Aorta (tissue), 5 donors: ENCODE data around the gene AGBL3. TPM values are rescaled to one million over a fixed set of nuclear protein-coding genes. Genes with fewer than 3 reads are reported as not detected.
"Not testable (repeated sequence)": the region's sequence is repeated elsewhere in the genome, so short reads cannot be mapped to it uniquely, and the experiment has no call there.

Source experiments
- ATAC-seq: fragments of 200-7000 bp; cut with Tn5 transposase; one replicate; pipeline ENCODE4 v1.9.1; 2022; ENCODE audit warnings: moderate library complexity; ENCODE audit not compliant: low FRiP score
- DNase-seq, 2 donors: peaks; one replicate each; pipeline ENCODE4 v3.0.0-alpha.2; 2020
- H3K27ac ChIP-seq, 2 donors: one replicate each; pipeline ENCODE4 v1.5.1; 2013; ENCODE audit warnings: low read length in 2 of 2, mild to moderate bottlenecking in 2 of 2, moderate library complexity in 2 of 2, control low read depth in 1 of 2, inconsistent platforms in 1 of 2, low read depth in 1 of 2
- H3K27me3 ChIP-seq, 2 donors: one replicate each; pipeline ENCODE4 v1.6.1; 2013; ENCODE audit warnings: control low read depth in 1 of 2, low read length in 1 of 2, mild to moderate bottlenecking in 1 of 2, moderate library complexity in 1 of 2; ENCODE audit not compliant: insufficient read depth in 2 of 2, control insufficient read depth in 1 of 2
- H3K36me3 ChIP-seq, 2 donors: one replicate each; pipeline ENCODE4 v1.6.1; 2013; ENCODE audit warnings: control low read depth in 1 of 2, low read length in 1 of 2, mild to moderate bottlenecking in 1 of 2; ENCODE audit not compliant: insufficient read depth in 2 of 2, control insufficient read depth in 1 of 2
- H3K4me1 ChIP-seq, 2 donors: one replicate each; pipeline ENCODE4 v1.6.1; 2013; ENCODE audit warnings: low read length in 2 of 2, control low read depth in 1 of 2, mild to moderate bottlenecking in 1 of 2, moderate library complexity in 1 of 2; ENCODE audit not compliant: insufficient read depth in 2 of 2, control insufficient read depth in 1 of 2
- H3K4me3 ChIP-seq, 2 donors: one replicate each; pipeline ENCODE4 v1.5.1; 2013; ENCODE audit warnings: low read length in 2 of 2, control low read depth in 1 of 2, mild to moderate bottlenecking in 1 of 2
- H3K9me3 ChIP-seq: one replicate; pipeline ENCODE4 v1.6.1; 2013; ENCODE audit warnings: mild to moderate bottlenecking, low read length; ENCODE audit not compliant: control insufficient read depth
- WGBS, 2 donors: extraction: QIAGEN DNeasy Blood & Tissue Kit; methylation state at CpG; one replicate each; pipeline ENCODE4 v1.1.7; 2013; 5-methylcytosine and 5-hydroxymethylcytosine counted together
- intact Hi-C, 2 donors: fragments of 100-400 bp; cut with DNase I; formaldehyde crosslinking; loops; one replicate each; pipeline versions ENCODE4 v1.14.2 to v1.15.0; 2022
- polyA plus RNA-seq, 2 donors: library from polyadenylated mRNA; stranded (reverse); fragments of 200-250 nt; gene quantifications; one replicate each; pipeline ENCODE4 v1.2.3, GENCODE V29; 2013
- total RNA-seq, 2 donors: library from RNA; stranded (reverse); fragmentation: NEBNext Ultra II Directional; extraction: Animal tissue kit (Norgen Biotek cat#: 25700); gene quantifications; one replicate each; pipeline ENCODE4 v1.2.1, GENCODE V29; 2021
- donor health status: healthy with polysubstance abuse.
- donor health status: Bipolar disorder and iron deficiency.
- donor health status: DM: no; HTN: no; CAD: no.
- donor health status: DM: no; HTN: no; CAD: no.
- donor health status: DM: yes; HTN: yes; CAD: no.

The AGBL3 gene
- total and polyA plus RNA-seq, 4 donors, result 2.5 to 8.8 (median 3.1) TPM

DNA sequence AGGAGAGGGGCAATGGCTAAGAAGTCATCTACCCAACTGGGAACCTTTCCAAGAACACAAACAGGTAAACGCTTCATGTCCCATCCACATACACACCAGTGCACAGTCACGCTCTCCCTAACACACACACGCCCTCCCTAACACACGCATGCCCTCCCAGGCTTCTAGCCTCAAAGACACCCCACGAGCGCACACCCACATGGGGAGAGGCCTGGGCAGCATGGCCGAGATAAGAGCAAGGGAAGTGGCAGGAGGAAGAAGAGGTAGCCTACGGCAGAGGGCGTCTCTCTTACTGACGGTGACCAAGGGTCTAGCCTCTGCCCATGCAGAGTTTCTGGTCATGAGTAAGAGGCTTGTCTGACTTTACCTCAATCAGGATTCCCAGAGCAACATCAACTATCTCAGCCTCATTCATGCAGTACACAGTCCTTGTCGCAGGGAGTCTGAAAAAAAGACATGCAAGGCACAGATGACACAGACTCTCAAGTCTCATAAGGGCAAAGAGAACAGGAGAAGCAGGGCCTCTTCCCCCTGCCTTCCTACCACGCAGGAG, 181.1 kb downstream of the AGBL3 start:
- Histone ChIP-seq H3K4me3 (no peak overlapping the region), H3K27ac (no peak overlapping the region), H3K4me1 (peaks cover 2 to 13% of the 10 kb centered on the region in 2 donors), H3K27me3 (no peaks in the 10 kb centered on the region), H3K9me3 (no peaks in the 10 kb centered on the region), H3K36me3 (no peaks in the 10 kb centered on the region)
- ATAC-seq (no peak), DNase-seq (no peak)
- WGBS, 2 donors, result 77 to 83% methylated on average over 12 of the region's 12 CpGs
- intact Hi-C loops, result loop anchor here in 1 of 2 donors (5.0 to 10.0 kb wide), 2 partner anchors 180 to 383 kb away; partner anchors contain the start of gene AGBL3

GRCh38 chr7:135168001-135168400, 181.7 kb downstream of the AGBL3 start:
- H3K9me3 ChIP-seq, result no peaks in the 10 kb centered on the region
- intact Hi-C loops, result loop anchor here (2.0 to 10.0 kb wide), 3 partner anchors 181 to 477 kb away; partner anchors contain the start of gene AGBL3 (in 1 of the 2)
- WGBS, 2 donors, result 50 to 68% methylated on average over 7 to 9 of the region's 9 CpGs
- no peak overlapping the region for H3K27ac ChIP-seq
- H3K27me3 ChIP-seq, result no peaks in the 10 kb centered on the region
- peaks cover 2 to 13% of the 10 kb centered on the region in 2 donors for H3K4me1 ChIP-seq
- DNase-seq (peak in 1 of 2 donors; percentile 74), ATAC-seq (no peak)
- H3K36me3 ChIP-seq, result no peaks in the 10 kb centered on the region
- H3K4me3 ChIP-seq, result no peak overlapping the region

DNA sequence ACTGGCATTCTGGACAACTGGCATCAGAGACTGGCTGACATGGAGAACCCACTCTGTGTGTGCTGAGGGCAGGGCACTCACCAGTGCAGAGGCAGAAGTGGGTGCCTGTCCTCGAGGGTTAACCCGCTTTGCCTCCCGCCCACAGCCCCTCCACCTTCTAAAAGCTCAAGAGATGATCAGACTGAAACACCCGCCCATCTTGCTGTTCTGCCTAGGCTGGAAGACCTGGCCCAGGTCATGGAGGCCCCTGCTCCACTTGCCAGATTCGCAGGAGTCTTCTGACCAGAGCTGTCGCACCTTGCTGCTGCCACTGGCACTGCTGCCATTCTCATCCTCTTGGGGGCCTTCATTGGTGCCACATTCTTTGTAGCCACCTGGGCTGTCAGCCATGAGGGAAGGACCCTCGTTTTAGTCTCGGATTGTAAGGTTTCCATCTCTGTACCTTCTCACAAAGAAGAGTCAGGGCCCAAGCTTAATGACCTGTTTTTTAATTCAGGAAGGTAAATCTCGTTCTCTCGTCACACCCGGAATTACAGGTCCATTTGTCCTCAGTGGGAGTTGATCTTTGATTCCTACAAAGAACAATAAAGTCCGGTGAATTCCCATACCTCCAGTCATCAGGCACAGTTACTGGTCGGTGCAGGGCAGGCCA, 182.3 kb downstream of the AGBL3 start:
- DNase-seq, result no peak
- intact Hi-C loops, result loop anchor here (2.0 to 10.0 kb wide), 3 partner anchors 181 to 478 kb away; partner anchors contain the start of gene AGBL3 (in 1 of the 2)
- Histone ChIP-seq H3K27me3 (no peaks in the 10 kb centered on the region), H3K9me3 (no peaks in the 10 kb centered on the region), H3K27ac (peak overlapping the region in 1 of 2 donors; percentile 48), H3K4me3 (no peak overlapping the region), H3K36me3 (no peaks in the 10 kb centered on the region), H3K4me1 (peaks cover 2 to 13% of the 10 kb centered on the region in 2 donors)
- ATAC-seq, result no peak
- WGBS, 2 donors, result 88 to 92% methylated on average over 13 of the region's 13 CpGs

DNA sequence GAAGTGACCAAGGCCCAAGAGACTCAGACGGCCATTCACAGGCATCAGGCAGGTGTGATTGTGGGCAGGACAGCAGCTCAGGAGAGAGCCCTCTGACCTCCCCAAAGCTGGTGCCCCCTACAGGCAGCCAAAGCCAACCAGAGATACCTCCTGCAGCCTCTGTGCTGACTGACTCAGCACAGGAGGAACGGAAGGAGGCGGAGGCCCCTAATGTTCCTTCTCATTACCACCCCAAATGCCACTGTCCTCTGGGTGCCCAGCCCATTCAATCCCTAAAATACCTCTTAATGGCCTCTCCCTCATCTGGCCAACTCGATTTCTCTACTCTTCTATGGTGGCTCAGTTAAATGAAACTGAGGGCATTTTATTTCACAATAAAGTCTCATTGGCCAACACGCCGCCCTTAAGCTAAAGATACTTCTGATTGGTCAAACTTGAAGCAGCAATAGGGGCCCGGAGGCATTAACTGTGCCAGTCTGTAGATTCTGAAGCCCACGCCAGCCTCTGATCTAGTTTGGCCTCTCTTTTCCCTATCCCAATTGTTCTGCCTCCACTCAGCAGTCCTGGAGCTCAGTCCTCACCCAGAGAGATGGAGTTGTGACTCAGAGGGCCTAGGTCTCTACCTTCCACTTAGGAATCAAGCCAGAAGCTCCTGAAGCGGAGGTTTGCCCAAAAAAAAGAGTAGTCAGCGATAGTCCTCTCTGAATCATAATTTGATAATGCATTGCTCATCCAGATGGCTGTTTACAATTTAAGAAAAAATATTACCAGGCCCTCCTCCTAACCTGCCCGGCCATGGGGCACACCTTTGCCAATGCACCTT, 183.0 kb downstream of the AGBL3 start:
- Histone ChIP-seq H3K36me3 (no peaks in the 10 kb centered on the region), H3K9me3 (no peaks in the 10 kb centered on the region), H3K27me3 (no peaks in the 10 kb centered on the region), H3K27ac (peak overlapping the region; percentile 36 to 73), H3K4me3 (peak overlapping the region; percentile 30 to 74), H3K4me1 (peaks cover 2 to 13% of the 10 kb centered on the region in 2 donors)
- intact Hi-C loops, result loop anchor here (2.0 to 10.0 kb wide), 3 partner anchors 182 to 479 kb away; partner anchors contain the start of gene AGBL3 (in 1 of the 2)
- no peak for ATAC-seq
- DNase-seq, result peak in 1 of 2 donors; percentile 74
- 54 to 58% methylated on average over 11 of the region's 11 CpGs for WGBS, 2 donors

GRCh38 chr7:135169964-135170273, 183.6 kb downstream of the AGBL3 start:
- H3K27ac ChIP-seq, result peak overlapping the region; percentile 36 to 73
- no peak for DNase-seq
- no peaks in the 10 kb centered on the region for H3K9me3 ChIP-seq
- WGBS, 2 donors, result 1% methylated on average over 17 of the region's 17 CpGs
- intact Hi-C loops, result loop anchor here (2.0 to 10.0 kb wide), 4 partner anchors 183 to 483 kb away; partner anchors contain the start of gene AGBL3 (in 1 of the 2)
- H3K4me3 ChIP-seq, result peak overlapping the region; percentile 30 to 74
- no peak for ATAC-seq
- H3K4me1 ChIP-seq, result peaks cover 2 to 13% of the 10 kb centered on the region in 2 donors
- no peaks in the 10 kb centered on the region for H3K36me3 ChIP-seq
- no peaks in the 10 kb centered on the region for H3K27me3 ChIP-seq

GRCh38 chr7:135170274-135170997, 184.1 kb downstream of the AGBL3 start, which contains the start of gene CYREN:
Gene CYREN (minus strand): TSS chr7:135170707. CDS start chr7:135168922, 1,785 bp downstream.
- peaks cover 2 to 13% of the 10 kb centered on the region in 2 donors for H3K4me1 ChIP-seq
- peak within 1 kb of the TSS; percentile 52 to 94 for H3K27ac ChIP-seq
- H3K27me3 ChIP-seq, result no peaks in the 10 kb centered on the region
- WGBS, 2 donors, result 0% methylated on average over 61 to 77 of the region's 77 CpGs
- H3K4me3 ChIP-seq, result peak within 1 kb of the TSS; percentile 30 to 74
- no peaks in the 10 kb centered on the region for H3K36me3 ChIP-seq
- no peaks in the 10 kb centered on the region for H3K9me3 ChIP-seq
- intact Hi-C loops, result loop anchor here in 1 of 2 donors (5.0 kb wide), 1 partner anchor 483 kb away; no protein-coding TSS in a partner anchor
- ATAC-seq, result peak; percentile 98
- peak; percentile 98 to 99 for DNase-seq

- 10 to 13% methylated on average over 12 of the region's 12 CpGs for WGBS, 2 donors
- intact Hi-C loops, result loop anchor here in 1 of 2 donors (1.0 to 5.0 kb wide), 2 partner anchors 208 to 484 kb away; no protein-coding TSS in a partner anchor
- H3K4me1 ChIP-seq, result peaks cover 2 to 13% of the 10 kb centered on the region in 2 donors
Observed at GRCh38 chr7:135170998-135171481, 184.7 kb downstream of the AGBL3 start.

More at GRCh38 chr7:135170998-135171481, 184.7 kb downstream of the AGBL3 start:
- H3K27ac ChIP-seq, result peak overlapping the region; percentile 52 to 59
- not testable (repeated sequence) for H3K9me3 ChIP-seq, DNase-seq, H3K36me3 ChIP-seq, H3K4me3 ChIP-seq, ATAC-seq, H3K27me3 ChIP-seq
